DOHH2 (cell line): ENCODE measurements around the gene EFNA5.

ENCODE experiments used
- CTCF ChIP-seq: fragments of 200-600 bp; sonication (generic); IDR thresholded peaks from one replicate; pipeline ENCODE4 v1.5.1; 2014; ENCODE audit warnings: antibody characterized with exemption, mild to moderate bottlenecking, low read depth, low read length; ENCODE audit not compliant: poor library complexity, severe bottlenecking
- EZH2phosphoT487 ChIP-seq: fragments of 200-600 bp; sonication (generic); IDR thresholded peaks from 2 replicates; pipeline ENCODE4 v1.6.1; 2017; ENCODE audit warnings: borderline replicate concordance, mild to moderate bottlenecking, antibody characterized with exemption, low read length, moderate library complexity, mixed read lengths

- no peak for TF ChIP-seq CTCF
- no peak for TF ChIP-seq EZH2phosphoT487
These were observed 174.3 kb downstream of the EFNA5 start for GRCh38 chr5:107496466-107496865.
